H9 (cell line): Measurements from ENCODE around the gene FAM114A1. TPM values are rescaled to one million over a fixed set of nuclear protein-coding genes. Genes with fewer than 3 reads are reported as not detected.

Experiments
- DNase-seq: peaks from one replicate; pipeline ENCODE4 v3.0.0-alpha.2; 2017
- H2AFZ ChIP-seq: one replicate; pipeline ENCODE4 v1.6.1; 2013; ENCODE audit warnings: mild to moderate bottlenecking, low read length, control low read depth, moderate library complexity
- H2AK5ac ChIP-seq: 2 replicates; pipeline ENCODE4 v1.6.1; 2013; ENCODE audit warnings: low read length, control low read depth, mixed read lengths; ENCODE audit not compliant: insufficient read length
- H2BK120ac ChIP-seq: one replicate; pipeline ENCODE4 v1.6.1; 2013; ENCODE audit warnings: low read depth, mild to moderate bottlenecking, low read length, control low read depth, inconsistent platforms; ENCODE audit not compliant: poor library complexity, severe bottlenecking
- H2BK12ac ChIP-seq: 2 replicates; pipeline ENCODE4 v1.6.1; 2013; ENCODE audit warnings: low read length, control low read depth, mixed read lengths, low read depth; ENCODE audit not compliant: insufficient read length
- H2BK15ac ChIP-seq: 2 replicates; pipeline ENCODE4 v1.6.1; 2013; ENCODE audit warnings: low read depth, low read length, control low read depth
- H2BK20ac ChIP-seq: one replicate; pipeline ENCODE4 v1.6.1; 2013; ENCODE audit warnings: low read depth, mild to moderate bottlenecking, low read length, control low read depth, inconsistent platforms; ENCODE audit not compliant: poor library complexity, severe bottlenecking
- H2BK5ac ChIP-seq: 2 replicates; pipeline ENCODE4 v1.6.1; 2013; ENCODE audit warnings: low read length, control low read depth, mixed read lengths; ENCODE audit not compliant: insufficient read length
- H3K14ac ChIP-seq: 2 replicates; pipeline ENCODE4 v1.6.1; 2013; ENCODE audit warnings: low read length, control low read depth; ENCODE audit not compliant: insufficient read depth
- H3K18ac ChIP-seq: 2 replicates; pipeline ENCODE4 v1.6.1; 2013; ENCODE audit warnings: low read depth, mild to moderate bottlenecking, mixed read lengths, low read length, control low read depth; ENCODE audit not compliant: insufficient read length
- H3K23ac ChIP-seq: 2 replicates; pipeline ENCODE4 v1.6.1; 2013; ENCODE audit warnings: low read length, control low read depth, mixed read lengths, low read depth; ENCODE audit not compliant: insufficient read length
- H3K23me2 ChIP-seq: 2 replicates; pipeline ENCODE4 v1.6.1; 2013; ENCODE audit warnings: low read depth, mild to moderate bottlenecking, mixed read lengths, low read length, control low read depth; ENCODE audit not compliant: insufficient read length, poor library complexity, severe bottlenecking
- H3K27ac ChIP-seq: 2 replicates; pipeline ENCODE4 v1.5.1; 2013; ENCODE audit warnings: low read length, control low read depth, mixed read lengths, low read depth; ENCODE audit not compliant: insufficient read length
- H3K27me3 ChIP-seq: 2 replicates; pipeline ENCODE4 v1.6.1; 2013; ENCODE audit warnings: low read length, control low read depth, inconsistent platforms; ENCODE audit not compliant: insufficient read depth
- H3K4ac ChIP-seq: 2 replicates; pipeline ENCODE4 v1.6.1; 2013; ENCODE audit warnings: low read depth, mild to moderate bottlenecking, control low read depth, inconsistent platforms, low read length, moderate library complexity
- H3K4me1 ChIP-seq: 2 replicates; pipeline ENCODE4 v1.6.1; 2013; ENCODE audit warnings: low read length, control low read depth, inconsistent platforms; ENCODE audit not compliant: insufficient read depth
- H3K4me2 ChIP-seq: 2 replicates; pipeline ENCODE4 v1.6.1; 2013; ENCODE audit warnings: low read length, control low read depth, mixed read lengths; ENCODE audit not compliant: insufficient read length, insufficient read depth
- H3K56ac ChIP-seq: 2 replicates; pipeline ENCODE4 v1.6.1; 2013; ENCODE audit warnings: low read depth, mild to moderate bottlenecking, mixed read lengths, low read length, control low read depth; ENCODE audit not compliant: insufficient read length
- H3K79me1 ChIP-seq: 2 replicates; pipeline ENCODE4 v1.6.1; 2013; ENCODE audit warnings: low read depth, mild to moderate bottlenecking, moderate library complexity, low read length, control low read depth, inconsistent platforms; ENCODE audit not compliant: insufficient read depth, poor library complexity, severe bottlenecking
- H3K79me2 ChIP-seq: 2 replicates; pipeline ENCODE4 v1.6.1; 2013; ENCODE audit warnings: low read length, control low read depth, inconsistent platforms; ENCODE audit not compliant: insufficient read depth
- H3K9ac ChIP-seq: 2 replicates; pipeline ENCODE4 v1.6.1; 2013; ENCODE audit warnings: low read length, control low read depth, mixed read lengths; ENCODE audit not compliant: insufficient read length; ENCODE audit errors: extremely low read depth
- H3K9me3 ChIP-seq: one replicate; pipeline ENCODE4 v1.6.1; 2013; ENCODE audit warnings: low read depth, low read length, inconsistent platforms; ENCODE audit not compliant: control insufficient read depth
- H3T11ph ChIP-seq: one replicate; pipeline ENCODE4 v1.6.1; 2013; ENCODE audit warnings: mild to moderate bottlenecking, low read length, control low read depth, inconsistent platforms
- H4K20me1 ChIP-seq: one replicate; pipeline ENCODE4 v1.6.1; 2013; ENCODE audit not compliant: control insufficient read depth, insufficient read length, insufficient read depth
- H4K5ac ChIP-seq: 2 replicates; pipeline ENCODE4 v1.6.1; 2013; ENCODE audit warnings: low read depth, mild to moderate bottlenecking, mixed read lengths, low read length, control low read depth; ENCODE audit not compliant: insufficient read length
- H4K8ac ChIP-seq: replicated peaks from 2 replicates; pipeline ENCODE4 v1.6.1; 2013; ENCODE audit warnings: low read length, control low read depth, mixed read lengths, low read depth; ENCODE audit not compliant: insufficient read length
- H4K91ac ChIP-seq: 2 replicates; pipeline ENCODE4 v1.6.1; 2013; ENCODE audit warnings: low read depth, mild to moderate bottlenecking, moderate library complexity, mixed read lengths, low read length, control low read depth; ENCODE audit not compliant: insufficient read length
- H3K27ac Mint-ChIP-seq, 3 experiments: 2 replicates in 2 of 3; 3 replicates in 1 of 3; pipeline ENCODE4 v1.8.0; 2020 to 2021; ENCODE audit warnings: mixed read lengths in 3 of 3, mild to moderate bottlenecking in 1 of 3, moderate library complexity in 1 of 3
- H3K27me3 Mint-ChIP-seq: 2 replicates; pipeline ENCODE4 v1.8.0; 2021; ENCODE audit warnings: low read depth, mild to moderate bottlenecking, moderate library complexity, mixed read lengths
- H3K36me3 Mint-ChIP-seq, 3 experiments: 2 replicates in 2 of 3; 3 replicates in 1 of 3; pipeline ENCODE4 v1.8.0; 2020 to 2021; ENCODE audit warnings: low read depth in 3 of 3, mixed read lengths in 3 of 3; ENCODE audit not compliant: insufficient read depth in 1 of 3
- H3K4me1 Mint-ChIP-seq, 2 experiments: 2 replicates each; pipeline ENCODE4 v1.8.0; 2020; ENCODE audit warnings: mixed read lengths in 2 of 2
- H3K4me3 Mint-ChIP-seq, 2 experiments: 2 replicates in 1 of 2; 3 replicates in 1 of 2; pipeline ENCODE4 v1.8.0; 2020 to 2021; ENCODE audit warnings: mild to moderate bottlenecking in 2 of 2, mixed read lengths in 2 of 2, moderate library complexity in 1 of 2
- H3K9me3 Mint-ChIP-seq, 2 experiments: 2 replicates in 1 of 2; 3 replicates in 1 of 2; pipeline ENCODE4 v1.8.0; 2020; ENCODE audit warnings: mild to moderate bottlenecking in 2 of 2, mixed read lengths in 2 of 2, moderate library complexity in 1 of 2
- whole genome bisulfite sequencing: extraction: QIAGEN DNeasy Blood & Tissue Kit; methylation state at CpG from one replicate; pipeline ENCODE4 v1.1.7; 2013; ENCODE audit warnings: missing lambda C conversion rate, low lambda C conversion rate, mixed read lengths; ENCODE audit not compliant: insufficient read length; ENCODE audit errors: extremely low coverage; 5-methylcytosine and 5-hydroxymethylcytosine counted together
- total RNA-seq: library from RNA; stranded (reverse); gene quantifications from 2 replicates; pipeline ENCODE4 v1.2.1, GENCODE V29; 2021
- TF ChIP-seq, protein P1 (sequence below): fragments of 200-600 bp; sonication (generic); conservative IDR thresholded peaks from 3 replicates; pipeline ENCODE4 v1.8.0; 2021; ENCODE audit warnings: antibody characterized with exemption, mild to moderate bottlenecking

FAM114A1 gene
- total RNA-seq, 1 experiment from 2014 or later, result 9.9 TPM

GRCh38 chr4:38894322-38894982, 26.8 kb downstream of the FAM114A1 start:
- no peak overlapping the region for H2BK120ac ChIP-seq
- TF ChIP-seq, protein P1, sequence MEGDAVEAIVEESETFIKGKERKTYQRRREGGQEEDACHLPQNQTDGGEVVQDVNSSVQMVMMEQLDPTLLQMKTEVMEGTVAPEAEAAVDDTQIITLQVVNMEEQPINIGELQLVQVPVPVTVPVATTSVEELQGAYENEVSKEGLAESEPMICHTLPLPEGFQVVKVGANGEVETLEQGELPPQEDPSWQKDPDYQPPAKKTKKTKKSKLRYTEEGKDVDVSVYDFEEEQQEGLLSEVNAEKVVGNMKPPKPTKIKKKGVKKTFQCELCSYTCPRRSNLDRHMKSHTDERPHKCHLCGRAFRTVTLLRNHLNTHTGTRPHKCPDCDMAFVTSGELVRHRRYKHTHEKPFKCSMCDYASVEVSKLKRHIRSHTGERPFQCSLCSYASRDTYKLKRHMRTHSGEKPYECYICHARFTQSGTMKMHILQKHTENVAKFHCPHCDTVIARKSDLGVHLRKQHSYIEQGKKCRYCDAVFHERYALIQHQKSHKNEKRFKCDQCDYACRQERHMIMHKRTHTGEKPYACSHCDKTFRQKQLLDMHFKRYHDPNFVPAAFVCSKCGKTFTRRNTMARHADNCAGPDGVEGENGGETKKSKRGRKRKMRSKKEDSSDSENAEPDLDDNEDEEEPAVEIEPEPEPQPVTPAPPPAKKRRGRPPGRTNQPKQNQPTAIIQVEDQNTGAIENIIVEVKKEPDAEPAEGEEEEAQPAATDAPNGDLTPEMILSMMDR, result no peak
- no peak overlapping the region for H4K91ac ChIP-seq
- no peak overlapping the region for H3K9ac ChIP-seq
- H2BK5ac ChIP-seq, result no peak overlapping the region
- H4K20me1 ChIP-seq, result no peaks in the 10 kb centered on the region
- no peak overlapping the region for H3K14ac ChIP-seq
- DNase-seq, result no peak
- Mint-ChIP-seq H3K36me3 (peaks cover 0 to 4% (median 0%) of the 10 kb centered on the region in 3 experiments; a peak in 1 of 7 replicates), H3K4me1 (no peaks in the 10 kb centered on the region), H3K9me3 (no peaks in the 10 kb centered on the region; a peak in 1 of 5 replicates), H3K27ac (no peak overlapping the region), H3K27me3 (no peaks in the 10 kb centered on the region), H3K4me3 (no peak overlapping the region)
- no peaks in the 10 kb centered on the region for H3K79me2 ChIP-seq
- no peak overlapping the region for H2AK5ac ChIP-seq
- no peak overlapping the region for H3K18ac ChIP-seq
- H4K8ac ChIP-seq, result no peak overlapping the region
- H3K27me3 ChIP-seq, result no peaks in the 10 kb centered on the region
- no peak overlapping the region for H4K5ac ChIP-seq
- no peak overlapping the region for H2AFZ ChIP-seq
- H3K4me1 ChIP-seq, result no peaks in the 10 kb centered on the region
- no peak overlapping the region for H3T11ph ChIP-seq
- no peak overlapping the region for H3K27ac ChIP-seq
- no CpG with 5 or more reads among the region's 7 CpGs for WGBS
- no peak overlapping the region for H2BK20ac ChIP-seq
- no peaks in the 10 kb centered on the region for H3K23me2 ChIP-seq
- no peak overlapping the region for H3K4ac ChIP-seq
- no peaks in the 10 kb centered on the region for H3K9me3 ChIP-seq
- no peak overlapping the region for H3K56ac ChIP-seq
- H2BK12ac ChIP-seq, result no peak overlapping the region
- H3K23ac ChIP-seq, result no peak overlapping the region
- no peak overlapping the region for H2BK15ac ChIP-seq
- H3K79me1 ChIP-seq, result no peaks in the 10 kb centered on the region
- no peak overlapping the region for H3K4me2 ChIP-seq
